Loucy (cell line): ENCODE data around the gene TIAM1.

Experiments used
- EZH2phosphoT487 ChIP-seq: fragments of 200-600 bp; IDR thresholded peaks from 2 replicates; pipeline ENCODE4 v1.6.1; 2018; ENCODE audit warnings: antibody characterized with exemption, mild to moderate bottlenecking, moderate library complexity, borderline replicate concordance
- TF ChIP-seq, protein P1 (sequence below): fragments of 200-600 bp; sonication (generic); conservative IDR thresholded peaks from 2 replicates; pipeline ENCODE4 v1.5.1; 2014; ENCODE audit warnings: mild to moderate bottlenecking, antibody characterized with exemption, low read length

DNA sequence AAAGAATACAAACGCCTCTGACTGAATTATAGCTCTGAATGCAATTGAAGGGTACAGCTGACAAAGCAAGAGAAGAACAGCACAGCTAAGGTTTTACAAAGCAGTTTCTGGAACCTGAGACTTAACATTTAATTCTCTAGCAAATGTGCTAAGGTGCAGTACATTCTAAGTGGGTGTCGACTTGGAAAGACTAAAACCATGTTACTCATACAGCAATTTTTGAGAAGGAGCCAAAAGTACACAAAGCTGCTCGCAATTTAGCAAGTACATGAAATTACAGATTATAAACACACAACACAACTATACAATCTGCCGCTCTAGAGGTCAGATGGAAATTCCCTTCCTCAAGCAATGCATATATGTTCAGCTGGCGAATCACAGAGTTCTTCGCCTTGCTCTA lies 121.9 kb downstream of the TIAM1 start:
- TF ChIP-seq, protein P1, sequence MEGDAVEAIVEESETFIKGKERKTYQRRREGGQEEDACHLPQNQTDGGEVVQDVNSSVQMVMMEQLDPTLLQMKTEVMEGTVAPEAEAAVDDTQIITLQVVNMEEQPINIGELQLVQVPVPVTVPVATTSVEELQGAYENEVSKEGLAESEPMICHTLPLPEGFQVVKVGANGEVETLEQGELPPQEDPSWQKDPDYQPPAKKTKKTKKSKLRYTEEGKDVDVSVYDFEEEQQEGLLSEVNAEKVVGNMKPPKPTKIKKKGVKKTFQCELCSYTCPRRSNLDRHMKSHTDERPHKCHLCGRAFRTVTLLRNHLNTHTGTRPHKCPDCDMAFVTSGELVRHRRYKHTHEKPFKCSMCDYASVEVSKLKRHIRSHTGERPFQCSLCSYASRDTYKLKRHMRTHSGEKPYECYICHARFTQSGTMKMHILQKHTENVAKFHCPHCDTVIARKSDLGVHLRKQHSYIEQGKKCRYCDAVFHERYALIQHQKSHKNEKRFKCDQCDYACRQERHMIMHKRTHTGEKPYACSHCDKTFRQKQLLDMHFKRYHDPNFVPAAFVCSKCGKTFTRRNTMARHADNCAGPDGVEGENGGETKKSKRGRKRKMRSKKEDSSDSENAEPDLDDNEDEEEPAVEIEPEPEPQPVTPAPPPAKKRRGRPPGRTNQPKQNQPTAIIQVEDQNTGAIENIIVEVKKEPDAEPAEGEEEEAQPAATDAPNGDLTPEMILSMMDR: no peak
- TF ChIP-seq EZH2phosphoT487: no peak
